NCI-H1694 treated with DMSO at 0.1 percent for 48 hours (cell line): ENCODE results near the gene MRPS18B.

ENCODE experiments used
- DNase-seq: peaks from one replicate; lab custom pipeline; 2025; lab: John Stamatoyannopoulos, UW

Gene MRPS18B

GRCh38 chr6:30603961-30604360, 13.7 kb upstream of the MRPS18B start:
- DNase-seq, result no peak

- no peak for DNase-seq
Measured at GRCh38 chr6:30610065-30610464, 7.6 kb upstream of the MRPS18B start.

- no peak for DNase-seq
Measured at GRCh38 chr6:30611150-30611855, 6.3 kb upstream of the MRPS18B start.

- DNase-seq, result no peak
Measured at GRCh38 chr6:30611856-30612194, 5.8 kb upstream of the MRPS18B start.

GRCh38 chr6:30612213-30612612, 5.4 kb upstream of the MRPS18B start:
- no peak for DNase-seq

- DNase-seq, result no peak
Measured at GRCh38 chr6:30612687-30613248, 4.9 kb upstream of the MRPS18B start.

GRCh38 chr6:30613251-30614043, 4.2 kb upstream of the MRPS18B start:
- no peak for DNase-seq

- no peak for DNase-seq
Measured at GRCh38 chr6:30614044-30614842, 3.4 kb upstream of the MRPS18B start.

- peak; percentile 96 for DNase-seq
Measured at GRCh38 chr6:30614843-30615218, 2.8 kb upstream of the MRPS18B start.

GRCh38 chr6:30615219-30615957, 2.3 kb upstream of the MRPS18B start:
- DNase-seq, result peak; percentile 83

- peak; percentile 38 for DNase-seq
Measured at GRCh38 chr6:30615958-30616810, 1.5 kb upstream of the MRPS18B start.

- DNase-seq, result peak; percentile 98
Measured at GRCh38 chr6:30616811-30617564, 652 bp upstream of the MRPS18B start, which contains the start of gene PPP1R10. Gene PPP1R10 (minus strand): TSS chr6:30617243. CDS start chr6:30609944, 7,299 bp downstream.

GRCh38 chr6:30618270-30618797, 694 bp downstream of the MRPS18B start:
- DNase-seq, result no peak

GRCh38 chr6:30619561-30619960, 1.9 kb downstream of the MRPS18B start:
- DNase-seq, result no peak

- no peak for DNase-seq
Measured at GRCh38 chr6:30625511-30625910, 7.9 kb downstream of the MRPS18B start.

GRCh38 chr6:30626484-30627366, 9.1 kb downstream of the MRPS18B start, which contains the start of gene ATAT1:
Gene ATAT1 (plus strand): TSS chr6:30626874.
- peak; percentile 36 for DNase-seq

GRCh38 chr6:30635834-30636233, 18.2 kb downstream of the MRPS18B start:
- no peak for DNase-seq

- no peak for DNase-seq
Measured at GRCh38 chr6:30640481-30640880, 22.8 kb downstream of the MRPS18B start.

- no peak for DNase-seq
Measured at GRCh38 chr6:30641048-30641447, 23.4 kb downstream of the MRPS18B start.
